NCI-H1436 treated with DMSO at 0.1 percent for 48 hours (cell line): Measurements from ENCODE around the gene ZNF521.

ENCODE experiments used
- DNase-seq: peaks from one replicate; lab custom pipeline; 2025; lab: John Stamatoyannopoulos, UW

The ZNF521 gene

GRCh38 chr18:25123438-25124232 is 228.3 kb downstream of the ZNF521 start:
- no peak for DNase-seq

- no peak for DNase-seq
Measured at GRCh38 chr18:25121442-25121841, 230.5 kb downstream of the ZNF521 start.

- no peak for DNase-seq
Measured at GRCh38 chr18:25113566-25113965, 238.4 kb downstream of the ZNF521 start.

- no peak for DNase-seq
Measured at GRCh38 chr18:25112821-25113434, 239.0 kb downstream of the ZNF521 start.

GRCh38 chr18:25111377-25112288 is 240.3 kb downstream of the ZNF521 start:
- DNase-seq: no peak

GRCh38 chr18:25109484-25109883 is 242.5 kb downstream of the ZNF521 start:
- DNase-seq: no peak

- no peak for DNase-seq
Measured at GRCh38 chr18:25103468-25104155, 248.4 kb downstream of the ZNF521 start.

- DNase-seq: no peak
Measured at GRCh38 chr18:25102662-25103061, 249.3 kb downstream of the ZNF521 start.

- DNase-seq: no peak
Measured at GRCh38 chr18:25100418-25100817, 251.5 kb downstream of the ZNF521 start.

- DNase-seq: no peak
Measured at GRCh38 chr18:25099895-25100294, 252.1 kb downstream of the ZNF521 start.

GRCh38 chr18:25097569-25098056 is 254.4 kb downstream of the ZNF521 start:
- no peak for DNase-seq

GRCh38 chr18:25097057-25097456 is 254.9 kb downstream of the ZNF521 start:
- no peak for DNase-seq

GRCh38 chr18:25093141-25093540 is 258.8 kb downstream of the ZNF521 start:
- no peak for DNase-seq

GRCh38 chr18:25089470-25089869 is 262.5 kb downstream of the ZNF521 start:
- DNase-seq: no peak

- DNase-seq: no peak
Measured at GRCh38 chr18:25086876-25087275, 265.1 kb downstream of the ZNF521 start.

GRCh38 chr18:25081001-25081400 is 271.0 kb downstream of the ZNF521 start:
- no peak for DNase-seq

- no peak for DNase-seq
Measured at GRCh38 chr18:25080211-25080610, 271.8 kb downstream of the ZNF521 start.

GRCh38 chr18:25077944-25078723 is 273.8 kb downstream of the ZNF521 start:
- no peak for DNase-seq

- no peak for DNase-seq
Measured at GRCh38 chr18:25077038-25077943, 274.7 kb downstream of the ZNF521 start.

- DNase-seq: no peak
Measured at GRCh38 chr18:25075783-25076182, 276.2 kb downstream of the ZNF521 start.
